Osteocyte (in vitro differentiated cells): ENCODE results near the gene NR2C2AP. TPM values are rescaled to one million over a fixed set of nuclear protein-coding genes. Genes with fewer than 3 reads are reported as not detected.
"Not testable (repeated sequence)": the region's sequence is repeated elsewhere in the genome, so short reads cannot be mapped to it uniquely, and the experiment has no call there.

Source experiments
- DNase-seq: peaks from one replicate; pipeline ENCODE4 v3.0.0; 2021; ENCODE audit warnings: mixed read lengths; ENCODE audit not compliant: unreplicated experiment; ENCODE audit errors: extremely low spot score
- H3K27ac Mint-ChIP-seq: one replicate; pipeline ENCODE4 v1.8.0; 2021; ENCODE audit warnings: mild to moderate bottlenecking, mixed read lengths; ENCODE audit not compliant: unreplicated experiment
- H3K27me3 Mint-ChIP-seq: one replicate; pipeline ENCODE4 v1.8.0; 2021; ENCODE audit warnings: mixed read lengths; ENCODE audit not compliant: unreplicated experiment
- H3K36me3 Mint-ChIP-seq: one replicate; pipeline ENCODE4 v1.8.0; 2021; ENCODE audit warnings: mixed read lengths; ENCODE audit not compliant: unreplicated experiment
- H3K4me1 Mint-ChIP-seq: one replicate; pipeline ENCODE4 v1.8.0; 2021; ENCODE audit warnings: mixed read lengths; ENCODE audit not compliant: unreplicated experiment
- H3K4me3 Mint-ChIP-seq: one replicate; pipeline ENCODE4 v1.8.0; 2021; ENCODE audit warnings: mild to moderate bottlenecking, moderate library complexity, mixed read lengths; ENCODE audit not compliant: unreplicated experiment
- H3K9me3 Mint-ChIP-seq: one replicate; pipeline ENCODE4 v1.8.0; 2021; ENCODE audit warnings: mixed read lengths; ENCODE audit not compliant: unreplicated experiment
- CTCF ChIP-seq: fragments of 200-600 bp; sonication (generic); IDR thresholded peaks from 2 replicates; pipeline ENCODE4 v1.5.0; 2021; ENCODE audit warnings: antibody characterized with exemption, mild to moderate bottlenecking, moderate library complexity
- total RNA-seq: library from RNA; stranded (reverse); gene quantifications from 2 replicates; pipeline ENCODE4 v1.2.1, GENCODE V29; 2021

The NR2C2AP gene
- total RNA-seq, 1 donor from 2014 or later = 11.6 TPM

- no peak for TF ChIP-seq CTCF
- peaks cover 29% of the 10 kb centered on the region for H3K27me3 Mint-ChIP-seq
- H3K4me3 Mint-ChIP-seq = no peak overlapping the region
- no peaks in the 10 kb centered on the region for H3K4me1 Mint-ChIP-seq
- no peak overlapping the region for H3K27ac Mint-ChIP-seq
- no peaks in the 10 kb centered on the region for H3K36me3 Mint-ChIP-seq
- DNase-seq = no peak
- no peaks in the 10 kb centered on the region for H3K9me3 Mint-ChIP-seq
Measured at GRCh38 chr19:19224150-19224851, 21.1 kb upstream of the NR2C2AP start.

GRCh38 chr19:19223636-19224035 lies 20.4 kb upstream of the NR2C2AP start:
- no peak for DNase-seq
- Mint-ChIP-seq H3K9me3 (no peaks in the 10 kb centered on the region), H3K4me3 (no peak overlapping the region), H3K36me3 (no peaks in the 10 kb centered on the region), H3K27me3 (peaks cover 23% of the 10 kb centered on the region), H3K27ac (no peak overlapping the region), H3K4me1 (no peaks in the 10 kb centered on the region)
- no peak for TF ChIP-seq CTCF

- Mint-ChIP-seq H3K4me1 (no peaks in the 10 kb centered on the region), H3K36me3 (no peaks in the 10 kb centered on the region), H3K9me3 (no peaks in the 10 kb centered on the region), H3K27me3 (peaks cover 18% of the 10 kb centered on the region), H3K4me3 (no peak overlapping the region), H3K27ac (no peak overlapping the region)
- DNase-seq = no peak
- TF ChIP-seq CTCF = no peak
Measured at GRCh38 chr19:19223060-19223459, 19.8 kb upstream of the NR2C2AP start.

GRCh38 chr19:19221000-19221399 lies 17.8 kb upstream of the NR2C2AP start:
- not testable (repeated sequence) for H3K27ac Mint-ChIP-seq, H3K4me3 Mint-ChIP-seq, H3K4me1 Mint-ChIP-seq, DNase-seq, H3K9me3 Mint-ChIP-seq, H3K36me3 Mint-ChIP-seq
- peaks cover 25% of the 10 kb centered on the region for H3K27me3 Mint-ChIP-seq

GRCh38 chr19:19218911-19219310 lies 15.7 kb upstream of the NR2C2AP start:
- DNase-seq = peak; percentile 78
- H3K36me3 Mint-ChIP-seq = no peaks in the 10 kb centered on the region
- H3K27me3 Mint-ChIP-seq = peaks cover 23% of the 10 kb centered on the region
- no peak for TF ChIP-seq CTCF
- no peak overlapping the region for H3K27ac Mint-ChIP-seq
- H3K9me3 Mint-ChIP-seq = no peaks in the 10 kb centered on the region
- no peaks in the 10 kb centered on the region for H3K4me1 Mint-ChIP-seq
- no peak overlapping the region for H3K4me3 Mint-ChIP-seq
